Neutrophil (primary cell): Measurements from ENCODE around the gene WDR27.

Experiments used
- H3K27ac ChIP-seq: fragments of 200-600 bp; sonication (generic); 2 replicates; pipeline ENCODE4 v1.5.1; 2016; ENCODE audit warnings: mild to moderate bottlenecking, moderate library complexity
- H3K27me3 ChIP-seq: fragments of 200-600 bp; sonication (generic); 2 replicates; pipeline ENCODE4 v1.6.0; 2016; ENCODE audit warnings: mild to moderate bottlenecking
- H3K36me3 ChIP-seq: fragments of 200-600 bp; sonication (generic); 2 replicates; pipeline ENCODE4 v1.5.1; 2017
- H3K4me1 ChIP-seq, 2 experiments: fragments of 200-600 bp in 1 of 2; sonication (generic) in 1 of 2; 1 replicate in 1 of 2; 2 replicates in 1 of 2; pipeline versions ENCODE4 v1.5.1 to v1.6.1; 2013 to 2016; ENCODE audit warnings: low read depth in 1 of 2, low read length in 1 of 2, mild to moderate bottlenecking in 1 of 2, moderate library complexity in 1 of 2; ENCODE audit not compliant: control insufficient read depth in 1 of 2, insufficient read depth in 1 of 2
- H3K4me3 ChIP-seq, 2 experiments: fragments of 200-600 bp in 1 of 2; sonication (generic) in 1 of 2; 1 replicate in 1 of 2; 2 replicates in 1 of 2; pipeline ENCODE4 v1.5.1; 2013 to 2016; ENCODE audit warnings: low read depth in 1 of 2, low read length in 1 of 2, mild to moderate bottlenecking in 1 of 2, moderate library complexity in 1 of 2
- H3K9me3 ChIP-seq: fragments of 200-600 bp; sonication (generic); 2 replicates; pipeline ENCODE4 v1.5.1; 2016
- TF ChIP-seq, protein P1 (sequence below): fragments of 200-600 bp; sonication (generic); IDR thresholded peaks from 2 replicates; pipeline ENCODE4 v1.5.1; 2016; ENCODE audit warnings: antibody characterized with exemption

WDR27 gene

DNA sequence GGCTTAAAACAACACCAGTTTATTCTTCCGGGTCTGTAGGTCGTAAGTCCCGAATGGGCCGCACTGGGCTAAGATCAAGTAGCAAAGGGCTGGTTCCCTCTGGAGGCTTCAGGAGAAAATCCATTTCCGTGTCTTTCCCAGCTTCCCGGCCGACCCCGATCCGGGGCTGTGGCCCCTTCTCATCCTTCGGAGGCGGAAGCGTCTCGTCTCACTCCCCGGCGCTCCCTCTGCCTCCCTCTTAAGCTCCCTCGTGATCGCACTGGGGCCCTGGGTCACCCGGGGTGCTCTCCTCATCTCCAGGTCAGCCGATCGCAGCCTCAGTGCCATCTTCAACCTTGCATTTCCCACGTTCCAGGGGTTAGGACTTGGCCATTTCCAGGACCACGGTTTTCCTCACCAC is 199.4 kb downstream of the WDR27 start:
- Histone ChIP-seq H3K36me3 (no peaks in the 10 kb centered on the region), H3K4me1 (no peaks in the 10 kb centered on the region), H3K27ac (no peak overlapping the region), H3K9me3 (no peaks in the 10 kb centered on the region), H3K4me3 (no peak overlapping the region), H3K27me3 (no peaks in the 10 kb centered on the region)
- TF ChIP-seq, protein P1, sequence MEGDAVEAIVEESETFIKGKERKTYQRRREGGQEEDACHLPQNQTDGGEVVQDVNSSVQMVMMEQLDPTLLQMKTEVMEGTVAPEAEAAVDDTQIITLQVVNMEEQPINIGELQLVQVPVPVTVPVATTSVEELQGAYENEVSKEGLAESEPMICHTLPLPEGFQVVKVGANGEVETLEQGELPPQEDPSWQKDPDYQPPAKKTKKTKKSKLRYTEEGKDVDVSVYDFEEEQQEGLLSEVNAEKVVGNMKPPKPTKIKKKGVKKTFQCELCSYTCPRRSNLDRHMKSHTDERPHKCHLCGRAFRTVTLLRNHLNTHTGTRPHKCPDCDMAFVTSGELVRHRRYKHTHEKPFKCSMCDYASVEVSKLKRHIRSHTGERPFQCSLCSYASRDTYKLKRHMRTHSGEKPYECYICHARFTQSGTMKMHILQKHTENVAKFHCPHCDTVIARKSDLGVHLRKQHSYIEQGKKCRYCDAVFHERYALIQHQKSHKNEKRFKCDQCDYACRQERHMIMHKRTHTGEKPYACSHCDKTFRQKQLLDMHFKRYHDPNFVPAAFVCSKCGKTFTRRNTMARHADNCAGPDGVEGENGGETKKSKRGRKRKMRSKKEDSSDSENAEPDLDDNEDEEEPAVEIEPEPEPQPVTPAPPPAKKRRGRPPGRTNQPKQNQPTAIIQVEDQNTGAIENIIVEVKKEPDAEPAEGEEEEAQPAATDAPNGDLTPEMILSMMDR: no peak

DNA sequence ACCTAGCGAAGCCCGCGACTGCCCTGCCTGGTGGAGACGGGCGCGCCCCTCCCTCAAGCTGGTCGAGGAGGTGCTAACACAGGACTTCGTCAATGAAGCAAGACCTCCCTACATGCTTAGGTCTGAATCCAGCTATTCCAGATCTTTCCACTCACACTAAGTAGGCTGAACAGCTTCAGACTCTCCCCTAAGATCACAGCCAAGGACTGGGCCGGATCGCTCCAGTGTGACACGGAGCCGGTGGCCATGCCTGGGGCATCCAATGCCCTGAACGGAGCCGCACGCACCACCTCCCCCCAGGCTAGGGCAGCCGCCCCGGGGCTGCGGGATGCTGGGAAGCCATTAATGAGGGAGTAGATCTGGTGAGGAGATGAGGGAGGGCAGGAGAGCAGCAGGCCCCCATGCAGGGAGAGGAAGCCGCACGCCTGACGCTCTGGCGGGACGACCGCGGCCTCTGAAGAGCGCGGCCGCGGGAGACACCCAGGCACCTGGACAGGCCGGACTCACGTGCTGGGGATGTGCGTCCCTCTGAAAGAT is 200.0 kb downstream of the WDR27 start:
- Histone ChIP-seq H3K4me3 (no peak overlapping the region), H3K27ac (no peak overlapping the region), H3K27me3 (no peaks in the 10 kb centered on the region), H3K4me1 (no peaks in the 10 kb centered on the region), H3K36me3 (no peaks in the 10 kb centered on the region), H3K9me3 (no peaks in the 10 kb centered on the region)
- TF ChIP-seq, protein P1: no peak

DNA sequence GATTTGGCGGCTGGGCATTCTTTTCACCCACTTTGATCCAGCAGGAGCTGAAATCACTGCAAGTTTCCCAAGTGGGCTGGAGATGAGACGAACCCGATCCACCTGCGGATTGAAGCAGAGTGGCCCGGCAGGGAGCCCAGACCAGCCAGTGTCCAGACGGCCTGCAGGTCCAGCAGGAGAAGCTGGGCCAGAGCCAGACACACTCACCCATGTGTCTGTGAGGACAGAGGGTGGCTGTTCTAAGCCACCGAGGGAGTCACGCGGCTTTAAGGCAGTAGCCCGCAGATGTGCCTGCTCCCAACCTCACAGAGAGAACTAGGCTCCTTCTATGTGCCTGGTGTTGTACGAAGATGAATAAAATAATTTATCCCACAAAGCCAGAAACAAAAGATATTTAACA is 200.7 kb downstream of the WDR27 start:
- no peaks in the 10 kb centered on the region for H3K4me1 ChIP-seq
- TF ChIP-seq, protein P1: no peak
- no peaks in the 10 kb centered on the region for H3K9me3 ChIP-seq
- no peak overlapping the region for H3K27ac ChIP-seq
- H3K4me3 ChIP-seq: no peak overlapping the region
- no peaks in the 10 kb centered on the region for H3K36me3 ChIP-seq
- H3K27me3 ChIP-seq: no peaks in the 10 kb centered on the region

- no peak overlapping the region for H3K27ac ChIP-seq
- no peak overlapping the region for H3K4me3 ChIP-seq
- H3K27me3 ChIP-seq: no peaks in the 10 kb centered on the region
- TF ChIP-seq, protein P1: no peak
- H3K9me3 ChIP-seq: no peaks in the 10 kb centered on the region
- H3K36me3 ChIP-seq: no peaks in the 10 kb centered on the region
- H3K4me1 ChIP-seq: no peaks in the 10 kb centered on the region
These were observed 201.1 kb downstream of the WDR27 start for GRCh38 chr6:169500688-169501087.

- H3K27me3 ChIP-seq: no peaks in the 10 kb centered on the region
- TF ChIP-seq, protein P1: no peak
- no peaks in the 10 kb centered on the region for H3K4me1 ChIP-seq
- no peak overlapping the region for H3K4me3 ChIP-seq
- H3K27ac ChIP-seq: no peak overlapping the region
- H3K36me3 ChIP-seq: no peaks in the 10 kb centered on the region
- no peaks in the 10 kb centered on the region for H3K9me3 ChIP-seq
These were observed 202.0 kb downstream of the WDR27 start for GRCh38 chr6:169499848-169500247.
